SIG-M5 treated with dmso at 0.1 percent for 504 hours (cell line): ENCODE measurements around the gene GCSAM.
A peak's percentile ranks its signal among the peaks of the same experiment; 100 is the strongest.
"Not testable (repeated sequence)": the region's sequence is repeated elsewhere in the genome, so short reads cannot be mapped to it uniquely, and the experiment has no call there.

Experiments
- DNase-seq: peaks from one replicate; lab custom pipeline; 2025; ENCODE audit not compliant: unreplicated experiment; lab: John Stamatoyannopoulos, UW

GCSAM gene

DNA sequence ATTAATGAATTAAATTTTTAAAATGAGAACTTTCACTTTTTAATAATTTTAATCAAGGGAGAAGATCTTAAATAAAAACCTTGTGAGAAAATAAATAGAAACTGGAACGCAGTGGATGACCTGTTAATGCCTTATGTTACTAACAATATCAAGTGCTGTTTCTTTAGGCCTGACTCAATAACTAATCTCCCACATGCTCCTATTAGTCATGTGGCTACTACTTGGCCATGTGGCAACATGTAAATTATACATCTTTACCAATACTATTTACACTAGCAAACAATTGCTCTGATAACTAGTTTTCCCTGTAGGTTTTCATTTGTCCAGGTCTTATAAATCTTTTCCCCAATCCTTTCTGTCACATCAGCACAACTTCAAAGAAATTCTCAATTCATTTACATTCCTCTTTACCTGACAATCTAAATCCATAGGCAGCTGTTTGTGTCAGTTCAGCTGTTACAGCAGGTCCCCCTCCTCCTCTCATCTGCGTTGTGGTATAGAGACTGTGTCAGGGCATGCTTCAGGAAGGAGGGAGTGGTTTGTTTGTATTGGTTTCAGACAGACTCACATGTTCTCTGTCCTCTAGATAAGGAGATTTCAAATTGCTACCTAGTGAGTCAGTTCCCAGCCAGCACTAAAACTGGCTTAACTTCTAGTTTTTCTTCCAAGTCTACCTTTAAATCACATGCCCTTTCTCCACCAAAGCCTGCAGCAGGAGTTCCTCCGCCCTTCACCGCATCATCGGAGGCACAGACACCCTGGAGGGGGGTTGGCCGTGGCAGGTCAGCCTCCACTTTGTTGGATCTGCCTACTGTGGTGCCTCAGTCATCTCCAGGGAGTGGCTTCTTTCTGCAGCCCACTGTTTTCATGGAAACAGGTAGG is 58.2 kb downstream of the GCSAM start:
- peak; percentile 76 for DNase-seq

DNA sequence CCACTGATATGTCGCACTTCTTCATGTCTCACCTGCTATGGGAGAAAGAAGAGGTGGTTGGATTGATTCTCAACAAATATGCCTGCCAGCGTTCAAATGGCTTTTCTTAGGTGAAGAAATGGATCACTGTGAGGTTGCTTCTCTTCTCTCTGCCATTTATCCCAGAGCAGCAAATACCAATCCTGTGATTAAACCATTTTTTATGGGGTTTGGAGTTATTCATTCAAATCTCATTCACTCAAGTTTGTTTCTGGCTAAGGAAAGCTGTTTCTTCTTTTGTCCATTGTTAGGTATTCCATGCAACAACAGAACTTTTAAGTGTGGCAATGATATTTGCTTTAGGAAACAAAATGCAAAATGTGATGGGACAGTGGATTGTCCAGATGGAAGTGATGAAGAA is 59.0 kb downstream of the GCSAM start:
- no peak for DNase-seq

DNA sequence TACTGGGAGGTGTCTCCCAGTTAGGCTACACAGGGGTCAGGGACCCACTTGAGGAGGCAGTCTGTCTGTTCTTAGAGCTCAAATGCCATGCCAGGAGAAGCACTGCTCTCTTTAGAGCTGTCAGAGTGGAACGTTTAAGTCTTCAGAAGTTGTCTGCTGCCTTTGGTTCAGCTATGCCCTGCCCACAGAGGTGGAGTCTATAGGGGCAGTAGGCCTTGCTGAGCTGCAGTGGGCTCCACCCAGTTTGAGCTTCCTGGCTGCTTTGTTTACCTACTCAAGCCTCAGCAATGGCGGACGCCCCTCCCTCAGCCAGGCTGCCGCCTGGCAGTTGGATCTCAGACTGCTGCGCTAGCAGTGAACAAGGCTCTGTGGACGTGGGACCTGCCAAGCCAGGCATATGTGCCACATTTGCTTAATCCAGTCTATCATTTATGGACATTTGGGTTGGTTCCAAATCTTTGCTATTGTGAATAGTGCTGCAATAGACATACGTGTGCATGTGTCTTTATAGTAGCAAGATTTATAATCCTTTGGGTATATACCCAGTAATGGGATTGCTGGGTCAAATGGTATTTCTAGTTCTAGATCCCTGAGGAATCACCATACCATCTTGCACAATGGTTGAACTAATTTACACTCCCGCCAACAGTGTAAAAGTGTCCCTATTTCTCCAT is 60.5 kb downstream of the GCSAM start:
- not testable (repeated sequence) for DNase-seq
